ENCODE measurements around the gene NMS. TPM values are rescaled to one million over a fixed set of nuclear protein-coding genes. Genes with fewer than 3 reads are reported as not detected.

Gene NMS
- total RNA-seq, result not detected in 2 replicates

DNA sequence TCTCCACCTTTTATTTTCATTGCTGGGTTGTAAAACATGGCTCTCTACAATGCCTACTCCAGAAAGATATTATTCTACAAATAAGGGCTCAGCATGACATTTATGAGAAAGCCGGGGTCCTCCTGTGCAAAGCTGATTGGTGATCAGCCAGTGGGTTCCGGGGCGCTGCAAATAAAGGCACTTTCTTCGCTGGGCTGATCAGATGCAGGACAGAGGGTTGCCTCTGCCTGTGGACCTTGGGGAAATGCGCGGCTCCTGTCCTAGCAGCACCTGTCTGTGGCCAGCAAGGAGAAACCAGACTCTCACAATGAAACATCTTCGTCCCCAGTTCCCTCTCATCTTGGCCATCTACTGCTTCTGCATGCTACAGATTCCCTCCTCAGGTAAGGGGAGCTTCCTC lies at the start of gene NMS:
NMS (plus strand) TSS at position 301 of the 400 bp plus-strand sequence; CDS start at position 308, 7 bp downstream.
- Mint-ChIP-seq H3K27me3 (peaks cover 20% of the 10 kb centered on the region), H3K36me3 (ENCODE audit: low read depth) (no peaks in the 10 kb centered on the region), H3K4me1 (no peaks in the 10 kb centered on the region), H3K27ac (no peak within 1 kb of the TSS), H3K4me3 (no peak within 1 kb of the TSS), H3K9me3 (no peaks in the 10 kb centered on the region)
- intact Hi-C loops (cut with micrococcal nuclease), result no loop called here
- no peak for DNase-seq

DNA sequence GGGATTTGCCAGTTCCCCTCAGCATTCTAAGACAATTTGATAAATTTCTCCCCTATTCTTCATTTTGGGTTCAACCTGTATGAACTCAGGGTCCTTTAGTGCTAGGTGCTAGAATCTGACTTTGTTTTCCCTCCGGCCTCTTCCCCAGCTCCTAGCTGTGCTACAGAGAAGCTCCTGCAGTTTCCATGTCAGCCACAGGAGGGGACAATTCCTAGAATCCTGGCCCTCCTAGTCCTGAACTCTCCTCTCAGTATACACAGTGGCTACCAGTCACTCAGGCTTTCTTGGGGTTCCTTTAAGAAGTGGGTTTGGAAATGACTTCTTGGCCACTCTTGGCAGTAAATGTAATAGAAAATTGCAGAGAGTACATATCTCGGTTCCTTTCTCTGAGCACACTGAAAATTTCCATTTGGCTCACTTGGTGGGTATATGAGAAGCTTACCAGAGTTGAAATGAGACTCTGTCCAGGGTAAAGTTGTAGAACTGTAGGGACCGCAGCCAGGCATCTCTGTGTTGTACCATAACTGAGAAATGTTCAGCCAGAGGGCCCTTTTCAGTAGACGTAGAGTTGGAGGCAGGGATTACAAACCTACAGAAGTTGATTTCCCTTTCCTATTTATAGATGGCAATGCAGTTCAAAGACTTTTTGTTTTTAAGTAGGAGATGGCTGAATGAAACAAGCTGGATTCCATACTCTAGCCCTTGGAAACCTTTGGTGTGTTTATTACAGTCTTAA lies 47.8 kb upstream of the NMS start:
- no peak overlapping the region for H3K4me3 Mint-ChIP-seq
- no peaks in the 10 kb centered on the region for H3K36me3 Mint-ChIP-seq (ENCODE audit: low read depth)
- no peak for DNase-seq
- no peaks in the 10 kb centered on the region for H3K9me3 Mint-ChIP-seq
- H3K27ac Mint-ChIP-seq, result no peak overlapping the region
- H3K27me3 Mint-ChIP-seq, result peaks cover 17% of the 10 kb centered on the region
- intact Hi-C loops (cut with micrococcal nuclease), result loop anchor here (10.0 kb wide), 1 partner anchor 582 kb away; the partner anchor contains the start of gene RPL31
- peaks cover 11% of the 10 kb centered on the region for H3K4me1 Mint-ChIP-seq

DNA sequence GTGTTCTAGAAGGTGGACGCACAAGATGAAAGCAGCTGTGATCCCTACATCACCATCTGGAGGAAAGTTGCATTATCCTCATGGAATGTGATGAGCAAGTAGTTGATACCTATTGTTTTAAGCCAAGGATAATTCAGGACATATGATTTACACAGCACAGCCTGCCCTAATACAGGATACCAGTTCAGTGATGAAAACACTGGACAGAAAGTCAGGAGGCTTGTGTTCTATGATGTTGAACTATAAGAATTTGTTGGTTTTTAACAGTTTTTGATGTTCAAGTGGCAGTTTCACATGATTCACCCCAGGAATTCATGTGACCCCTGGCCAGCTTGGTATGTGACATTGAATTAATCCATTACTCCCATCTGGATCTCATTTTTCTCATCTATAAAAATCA lies 46.7 kb upstream of the NMS start:
- intact Hi-C loops (cut with micrococcal nuclease), result loop anchor here (10.0 kb wide), 1 partner anchor 581 kb away; the partner anchor contains the start of gene RPL31

GRCh38 chr2:100424277-100424875 lies 45.9 kb upstream of the NMS start:
- no peak overlapping the region for H3K4me3 Mint-ChIP-seq
- no peak for DNase-seq
- H3K27me3 Mint-ChIP-seq, result peaks cover 26% of the 10 kb centered on the region
- no peak overlapping the region for H3K27ac Mint-ChIP-seq
- no peaks in the 10 kb centered on the region for H3K36me3 Mint-ChIP-seq (ENCODE audit: low read depth)
- intact Hi-C loops (cut with micrococcal nuclease), result loop anchor here (10.0 kb wide), 1 partner anchor 580 kb away; the partner anchor contains the start of gene RPL31
- peaks cover 8% of the 10 kb centered on the region for H3K4me1 Mint-ChIP-seq
- H3K9me3 Mint-ChIP-seq, result no peaks in the 10 kb centered on the region

More for the DNA sequence above, 46.7 kb upstream of the NMS start:
- H3K4me1 Mint-ChIP-seq, result peaks cover 8% of the 10 kb centered on the region
- no peak overlapping the region for H3K27ac Mint-ChIP-seq
- no peaks in the 10 kb centered on the region for H3K9me3 Mint-ChIP-seq
- DNase-seq, result no peak
- no peak overlapping the region for H3K4me3 Mint-ChIP-seq
- H3K27me3 Mint-ChIP-seq, result peaks cover 21% of the 10 kb centered on the region
- H3K36me3 Mint-ChIP-seq (ENCODE audit: low read depth), result no peaks in the 10 kb centered on the region

DNA sequence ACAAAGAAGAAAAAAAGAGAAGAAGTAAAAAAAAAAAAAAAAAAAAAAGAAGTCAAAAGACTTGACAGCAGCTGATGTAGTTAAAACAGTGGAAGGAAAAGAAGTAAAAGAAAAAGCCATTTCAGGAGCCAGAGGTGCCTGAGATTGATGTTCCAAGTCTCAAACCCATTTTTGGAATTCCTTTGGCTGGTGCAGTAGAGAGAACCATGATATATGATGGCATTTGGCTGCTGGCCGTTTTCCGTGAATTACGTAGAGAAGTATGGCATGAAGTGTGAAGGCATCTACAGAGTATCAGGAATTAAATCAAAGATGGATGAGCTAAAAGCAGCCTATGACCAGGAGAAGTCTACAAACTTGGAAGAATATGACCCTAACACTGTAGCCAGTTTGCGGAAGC lies 45.2 kb upstream of the NMS start:
- H3K4me3 Mint-ChIP-seq, result no peak overlapping the region
- no peaks in the 10 kb centered on the region for H3K36me3 Mint-ChIP-seq (ENCODE audit: low read depth)
- H3K27ac Mint-ChIP-seq, result no peak overlapping the region
- H3K27me3 Mint-ChIP-seq, result peaks cover 32% of the 10 kb centered on the region
- peaks cover 8% of the 10 kb centered on the region for H3K4me1 Mint-ChIP-seq
- intact Hi-C loops (cut with micrococcal nuclease), result loop anchor here (10.0 kb wide), 1 partner anchor 580 kb away; the partner anchor contains the start of gene RPL31
- no peak for DNase-seq
- no peaks in the 10 kb centered on the region for H3K9me3 Mint-ChIP-seq

- peaks cover 6% of the 10 kb centered on the region for H3K4me1 Mint-ChIP-seq
- H3K9me3 Mint-ChIP-seq, result peaks cover 4% of the 10 kb centered on the region
- H3K36me3 Mint-ChIP-seq (ENCODE audit: low read depth), result no peaks in the 10 kb centered on the region
- no peak overlapping the region for H3K27ac Mint-ChIP-seq
- intact Hi-C loops (cut with micrococcal nuclease), result loop anchor here (10.0 kb wide), 1 partner anchor 579 kb away; the partner anchor contains the start of gene RPL31
- peaks cover 35% of the 10 kb centered on the region for H3K27me3 Mint-ChIP-seq
- no peak overlapping the region for H3K4me3 Mint-ChIP-seq
- no peak for DNase-seq
These were observed 44.5 kb upstream of the NMS start for GRCh38 chr2:100425573-100426383.

DNA sequence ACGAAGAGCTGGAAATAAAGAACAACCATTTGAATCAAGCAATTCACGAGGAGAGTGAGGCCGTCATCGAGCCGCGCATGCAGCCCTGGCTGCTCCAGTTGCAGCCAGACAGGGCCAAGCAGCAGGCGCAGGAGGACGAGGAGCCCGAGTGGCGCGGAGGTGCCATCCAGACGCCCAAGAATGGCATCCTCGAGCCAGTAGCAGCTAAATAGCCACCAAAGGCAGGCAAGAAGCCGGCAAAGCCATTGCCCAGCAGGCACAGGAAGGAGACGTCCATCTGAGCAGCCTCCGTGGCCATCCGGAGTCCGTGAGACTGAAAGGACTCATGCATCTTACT lies 43.9 kb upstream of the NMS start:
- Mint-ChIP-seq H3K4me3 (no peak overlapping the region), H3K9me3 (peaks cover 4% of the 10 kb centered on the region), H3K27ac (no peak overlapping the region), H3K4me1 (peaks cover 6% of the 10 kb centered on the region), H3K36me3 (ENCODE audit: low read depth) (no peaks in the 10 kb centered on the region), H3K27me3 (peaks cover 35% of the 10 kb centered on the region)
- intact Hi-C loops (cut with micrococcal nuclease), result loop anchor here (10.0 kb wide), 1 partner anchor 578 kb away; the partner anchor contains the start of gene RPL31
- no peak for DNase-seq

GRCh38 chr2:100427111-100427510 lies 43.2 kb upstream of the NMS start:
- H3K4me1 Mint-ChIP-seq, result peaks cover 6% of the 10 kb centered on the region
- peaks cover 4% of the 10 kb centered on the region for H3K9me3 Mint-ChIP-seq
- intact Hi-C loops (cut with micrococcal nuclease), result loop anchor here (10.0 kb wide), 1 partner anchor 578 kb away; the partner anchor contains the start of gene RPL31
- H3K4me3 Mint-ChIP-seq, result no peak overlapping the region
- no peak overlapping the region for H3K27ac Mint-ChIP-seq
- no peaks in the 10 kb centered on the region for H3K36me3 Mint-ChIP-seq (ENCODE audit: low read depth)
- peaks cover 37% of the 10 kb centered on the region for H3K27me3 Mint-ChIP-seq
- DNase-seq, result no peak

DNA sequence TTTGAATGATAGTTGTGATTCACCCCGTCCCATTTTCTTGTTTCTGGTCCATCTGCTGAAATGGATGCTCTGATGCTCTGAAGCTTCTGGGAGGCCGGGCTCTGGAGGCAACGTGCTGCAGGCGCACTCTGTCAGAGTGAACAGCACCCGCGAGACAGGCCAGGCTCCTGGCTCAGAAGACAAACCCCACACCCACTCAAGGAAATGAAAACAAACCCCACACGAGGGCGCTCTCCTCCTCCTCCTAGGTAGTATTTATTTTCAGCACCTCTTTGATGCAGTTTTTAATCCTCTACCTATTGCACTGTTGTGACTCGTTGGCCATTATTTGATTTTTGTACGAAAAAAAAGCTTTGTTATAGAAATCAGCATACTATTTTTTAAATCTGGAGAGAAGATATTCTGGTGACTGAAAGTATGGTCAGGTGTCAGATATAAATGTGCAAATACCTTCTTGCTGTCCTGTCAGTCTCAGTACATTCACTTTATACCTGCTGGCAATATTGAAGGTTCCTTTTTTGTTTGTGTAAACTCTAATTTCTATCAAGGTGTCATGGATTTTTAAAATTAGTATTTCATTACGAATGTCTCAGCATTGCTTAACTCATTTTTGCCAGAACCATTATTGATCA lies 42.5 kb upstream of the NMS start:
- Mint-ChIP-seq H3K27me3 (peaks cover 35% of the 10 kb centered on the region), H3K27ac (no peak overlapping the region), H3K4me3 (no peak overlapping the region), H3K4me1 (peaks cover 6% of the 10 kb centered on the region), H3K36me3 (ENCODE audit: low read depth) (no peaks in the 10 kb centered on the region), H3K9me3 (peaks cover 4% of the 10 kb centered on the region)
- DNase-seq, result peak; percentile 91
- intact Hi-C loops (cut with micrococcal nuclease), result loop anchor here (10.0 kb wide), 1 partner anchor 577 kb away; the partner anchor contains the start of gene RPL31

DNA sequence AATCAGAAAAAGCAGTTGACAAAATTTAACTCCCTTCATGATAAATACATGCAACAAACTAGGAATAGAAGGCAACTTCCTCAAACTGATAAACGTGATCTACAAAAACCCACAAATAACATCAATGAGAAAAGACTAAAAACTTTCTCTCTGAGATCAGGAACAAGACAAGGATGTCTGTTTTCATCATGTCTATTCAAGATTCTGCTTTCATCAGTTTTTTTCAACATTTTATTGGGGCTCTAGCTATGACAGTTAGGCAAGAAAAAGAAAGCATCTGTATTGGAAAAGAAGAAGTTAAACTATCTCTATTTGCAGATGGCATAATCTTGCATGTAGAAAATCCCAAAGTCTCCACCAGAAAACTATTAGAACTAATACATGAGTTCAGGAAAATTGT lies 40.6 kb upstream of the NMS start:
- no peak overlapping the region for H3K27ac Mint-ChIP-seq
- intact Hi-C loops (cut with micrococcal nuclease), result loop anchor here (10.0 kb wide), 1 partner anchor 575 kb away; the partner anchor contains the start of gene RPL31
- H3K4me1 Mint-ChIP-seq, result peaks cover 6% of the 10 kb centered on the region
- H3K36me3 Mint-ChIP-seq (ENCODE audit: low read depth), result no peaks in the 10 kb centered on the region
- no peak for DNase-seq
- peaks cover 4% of the 10 kb centered on the region for H3K9me3 Mint-ChIP-seq
- peaks cover 38% of the 10 kb centered on the region for H3K27me3 Mint-ChIP-seq
- H3K4me3 Mint-ChIP-seq, result no peak overlapping the region

GRCh38 chr2:100437751-100438150 lies 32.5 kb upstream of the NMS start:
- DNase-seq, result peak; percentile 32
- Mint-ChIP-seq H3K27ac (no peak overlapping the region), H3K36me3 (ENCODE audit: low read depth) (no peaks in the 10 kb centered on the region), H3K4me3 (no peak overlapping the region), H3K27me3 (peaks cover 16% of the 10 kb centered on the region), H3K4me1 (no peaks in the 10 kb centered on the region), H3K9me3 (no peaks in the 10 kb centered on the region)
- intact Hi-C loops (cut with micrococcal nuclease), result no loop called here

DNA sequence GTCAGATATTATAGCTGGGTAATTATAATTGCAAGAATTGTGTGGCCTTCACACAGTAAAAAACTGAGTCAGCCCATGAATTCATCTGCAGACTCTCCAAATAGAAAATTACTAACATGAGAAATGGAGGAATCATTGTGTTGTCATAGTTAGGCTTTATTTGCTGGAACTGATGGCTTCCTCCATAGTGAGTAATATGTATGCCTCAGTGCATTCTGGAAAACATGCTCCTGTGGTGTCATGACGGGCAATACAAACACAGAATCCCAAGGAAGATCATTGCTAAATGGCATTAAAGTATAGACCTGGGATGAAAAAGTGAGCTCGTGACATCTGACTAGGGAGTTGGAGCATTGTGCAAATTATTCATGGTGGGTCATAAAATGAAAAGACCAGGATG lies 23.6 kb upstream of the NMS start:
- Mint-ChIP-seq H3K27ac (no peak overlapping the region), H3K36me3 (ENCODE audit: low read depth) (no peaks in the 10 kb centered on the region), H3K4me1 (no peaks in the 10 kb centered on the region), H3K27me3 (no peaks in the 10 kb centered on the region), H3K4me3 (no peak overlapping the region), H3K9me3 (no peaks in the 10 kb centered on the region)
- intact Hi-C loops (cut with micrococcal nuclease), result no loop called here
- no peak for DNase-seq

GRCh38 chr2:100451092-100451491 lies 19.2 kb upstream of the NMS start:
- Mint-ChIP-seq H3K4me1 (no peaks in the 10 kb centered on the region), H3K9me3 (no peaks in the 10 kb centered on the region), H3K36me3 (ENCODE audit: low read depth) (no peaks in the 10 kb centered on the region), H3K4me3 (no peak overlapping the region), H3K27me3 (no peaks in the 10 kb centered on the region), H3K27ac (no peak overlapping the region)
- no peak for DNase-seq
- intact Hi-C loops (cut with micrococcal nuclease), result no loop called here
